Activated T-cell treated with anti-CD3 and anti-CD28 coated beads, Interleukin-2, amount 50 U/mL, for 4 hours (primary cell): ENCODE measurements around the gene REEP5. TPM values are rescaled to one million over a fixed set of nuclear protein-coding genes. Genes with fewer than 3 reads are reported as not detected.
A peak's percentile ranks its signal among the peaks of the same experiment; 100 is the strongest.
"Not testable (repeated sequence)": the region's sequence is repeated elsewhere in the genome, so short reads cannot be mapped to it uniquely, and the experiment has no call there.

Source experiments
- ATAC-seq, 2 donors: fragments of 200-7000 bp; cut with Tn5 transposase; one replicate each; pipeline ENCODE4 v1.10.0; 2021
- DNase-seq: peaks from one replicate; pipeline ENCODE4 v3.0.0-alpha.2; 2020
- H3K27me3 Mint-ChIP-seq: one replicate; pipeline ENCODE4 v1.8.0; 2021; ENCODE audit warnings: low read depth, mixed read lengths
- H3K36me3 Mint-ChIP-seq: one replicate; pipeline ENCODE4 v1.8.0; 2022; ENCODE audit warnings: mixed read lengths; ENCODE audit not compliant: insufficient read depth
- H3K4me1 Mint-ChIP-seq: one replicate; pipeline ENCODE4 v1.8.0; 2021; ENCODE audit warnings: low read depth, mixed read lengths
- H3K4me3 Mint-ChIP-seq: one replicate; pipeline ENCODE4 v1.8.0; 2021; ENCODE audit warnings: mild to moderate bottlenecking, moderate library complexity, mixed read lengths
- H3K9me3 Mint-ChIP-seq: one replicate; pipeline ENCODE4 v1.8.0; 2021; ENCODE audit warnings: mixed read lengths
- total RNA-seq, 3 donors: library from RNA; stranded (reverse); gene quantifications; one replicate each; pipeline ENCODE4 v1.2.1, GENCODE V29; 2021

The REEP5 gene
- total RNA-seq, 3 donors from 2014 or later = 53.6 to 60.0 (median 58.7) TPM

DNA sequence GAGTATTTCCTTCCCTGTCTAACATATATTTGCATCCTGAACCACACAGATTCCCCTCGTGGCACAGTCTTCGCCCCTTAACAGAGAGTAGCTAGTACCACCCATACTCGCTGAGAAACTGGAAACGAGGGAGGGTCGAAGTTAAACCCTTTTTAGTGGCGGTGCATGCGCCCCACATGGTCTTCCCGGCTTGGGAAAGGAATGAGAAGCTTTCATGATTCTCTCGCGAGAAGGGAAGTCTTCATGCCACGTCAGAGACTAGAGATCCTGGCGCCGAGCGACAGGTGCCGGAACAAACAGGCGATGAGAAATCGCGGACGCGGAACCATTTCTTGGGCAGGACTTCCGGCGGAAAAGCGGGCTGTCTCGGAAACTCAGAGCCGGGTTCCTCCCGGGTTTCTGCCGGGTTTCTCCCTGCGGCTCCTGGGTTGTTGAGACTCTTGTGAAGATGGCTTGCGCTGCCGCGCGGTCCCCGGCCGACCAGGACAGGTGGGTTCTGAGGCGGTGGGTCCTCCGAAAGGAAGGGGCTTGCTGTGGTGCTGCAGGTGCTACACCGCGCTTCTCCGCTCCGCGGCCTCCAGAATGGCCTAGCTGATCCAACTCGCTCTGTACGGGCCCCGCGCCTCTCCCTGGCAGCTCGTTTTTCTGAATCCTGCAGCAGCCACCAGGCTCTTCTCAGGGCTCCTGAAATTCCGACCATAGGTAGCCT, 60.9 kb downstream of the REEP5 start, which contains the start of gene SRP19:
Gene SRP19, plus strand, starts transcription at position 359 of the 709 bp plus-strand sequence. Its CDS starts 90 bp downstream, at position 449.
- Mint-ChIP-seq H3K4me3 (peak within 1 kb of the TSS; percentile 97), H3K27me3 (peaks cover 9% of the 10 kb centered on the region), H3K36me3 (peaks cover 14% of the 10 kb centered on the region), H3K4me1 (peaks cover 28% of the 10 kb centered on the region), H3K9me3 (no peaks in the 10 kb centered on the region)
- DNase-seq (peak; percentile 88), ATAC-seq (peak; percentile 98)

DNA sequence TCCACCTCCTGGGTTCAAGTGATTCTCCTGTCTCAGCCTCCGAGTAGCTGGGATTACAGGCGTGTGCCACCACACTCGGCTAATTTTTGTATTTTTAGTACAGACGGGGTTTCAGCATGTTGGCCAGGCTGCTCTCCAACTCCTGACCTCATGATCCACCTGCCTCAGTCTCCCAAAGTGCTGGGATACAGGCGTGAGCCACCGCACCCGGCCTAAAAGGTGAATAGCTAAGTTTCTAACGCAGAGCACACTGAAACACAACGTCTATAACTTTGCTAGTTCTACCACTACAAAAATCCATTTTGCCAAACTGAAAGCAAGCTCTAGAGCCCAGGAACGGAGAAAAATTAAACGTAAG, 61.5 kb downstream of the REEP5 start:
- Mint-ChIP-seq H3K36me3 (peaks cover 14% of the 10 kb centered on the region), H3K4me3 (peak overlapping the region; percentile 97), H3K4me1 (peaks cover 28% of the 10 kb centered on the region), H3K27me3 (peaks cover 14% of the 10 kb centered on the region)
- DNase-seq, H3K9me3 Mint-ChIP-seq, ATAC-seq: not testable (repeated sequence)

DNA sequence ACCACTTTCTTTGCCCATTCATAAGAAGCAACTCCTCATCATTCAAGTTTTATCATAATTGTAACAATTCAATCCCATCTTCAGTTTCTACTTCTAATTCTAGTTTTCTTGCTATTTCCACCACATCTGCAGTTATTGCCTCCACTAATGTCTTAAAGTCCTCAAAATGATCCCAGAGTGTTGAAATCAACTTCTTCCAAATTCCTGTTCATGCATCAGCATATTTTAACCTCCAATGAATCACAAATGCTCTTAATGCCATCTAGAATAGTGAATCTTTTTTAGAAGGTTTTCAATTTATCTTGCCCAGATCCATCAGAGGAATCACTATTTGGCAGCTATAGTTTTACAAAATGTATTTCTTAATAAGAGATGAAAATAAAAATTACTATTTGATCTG, 64.2 kb downstream of the REEP5 start:
- Mint-ChIP-seq H3K9me3 (peaks cover 11% of the 10 kb centered on the region), H3K4me1 (peaks cover 14% of the 10 kb centered on the region), H3K4me3 (no peak overlapping the region), H3K36me3 (peaks cover 9% of the 10 kb centered on the region), H3K27me3 (peaks cover 30% of the 10 kb centered on the region)
- no peak for ATAC-seq
- DNase-seq = no peak

DNA sequence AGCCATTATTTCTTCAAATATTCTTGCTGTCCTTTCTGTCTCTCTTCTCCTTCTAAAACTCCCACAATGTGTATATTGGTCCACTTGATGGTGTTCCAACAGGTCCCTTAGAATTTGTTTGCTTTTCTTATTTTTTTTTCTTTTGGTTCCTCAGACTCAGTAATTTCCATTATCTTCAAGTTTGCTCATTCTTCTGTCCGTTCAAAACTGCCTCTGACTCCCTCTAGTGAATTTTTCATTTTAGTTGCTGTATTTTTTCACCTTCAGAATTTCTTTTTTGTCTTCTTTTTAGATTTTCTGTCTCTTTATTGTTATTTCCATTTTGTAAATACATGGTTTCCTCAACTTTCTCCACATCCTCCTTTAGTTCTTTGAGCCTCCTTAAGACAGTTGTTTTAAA, 67.4 kb downstream of the REEP5 start:
- Mint-ChIP-seq H3K4me1 (no peaks in the 10 kb centered on the region), H3K4me3 (no peak overlapping the region), H3K9me3 (peaks cover 11% of the 10 kb centered on the region), H3K27me3 (peaks cover 32% of the 10 kb centered on the region), H3K36me3 (peaks cover 6% of the 10 kb centered on the region)
- DNase-seq = no peak
- no peak for ATAC-seq

- Mint-ChIP-seq H3K36me3 (peaks cover 2% of the 10 kb centered on the region), H3K9me3 (peaks cover 5% of the 10 kb centered on the region), H3K4me1 (peaks cover 4% of the 10 kb centered on the region), H3K27me3 (peaks cover 13% of the 10 kb centered on the region), H3K4me3 (no peak overlapping the region)
- no peak for DNase-seq
- no peak for ATAC-seq
Observed at GRCh38 chr5:112849912-112850311, 72.1 kb downstream of the REEP5 start.

DNA sequence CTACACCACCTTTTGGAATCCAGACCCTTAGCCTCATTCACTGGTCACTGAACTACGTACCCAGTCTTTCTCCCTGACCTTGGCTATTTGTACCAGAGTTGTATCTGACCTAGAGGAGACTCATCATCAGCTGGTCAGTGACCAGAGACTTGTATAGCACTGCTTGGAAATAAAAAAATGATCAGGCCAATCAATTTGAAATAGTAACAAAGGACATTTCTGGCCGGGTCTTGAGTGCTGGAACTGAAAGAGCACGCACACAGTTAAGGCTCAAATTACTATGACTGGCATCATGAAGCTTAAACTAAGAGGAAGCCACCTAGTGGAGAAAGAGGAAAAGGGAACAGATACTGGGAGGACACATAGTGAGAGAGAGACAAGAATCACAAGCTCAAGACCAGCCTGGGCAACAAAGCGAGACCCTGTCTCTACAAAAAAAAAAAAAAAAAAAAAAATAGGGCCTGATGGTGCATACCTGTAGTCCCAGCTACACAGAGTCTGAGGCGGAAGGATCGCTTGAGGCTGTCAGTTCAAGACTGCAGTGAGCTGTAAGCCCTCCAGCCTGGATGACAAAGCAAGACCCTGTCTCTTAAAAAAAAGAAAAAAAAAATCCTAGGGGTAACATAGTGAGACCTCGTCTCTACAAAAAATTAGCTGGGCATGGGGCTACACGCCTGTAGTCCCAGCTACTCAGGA, 73.8 kb downstream of the REEP5 start:
- ATAC-seq (peak; percentile 96 to 99), DNase-seq (no peak)
- Mint-ChIP-seq H3K36me3 (peaks cover 3% of the 10 kb centered on the region), H3K4me1 (peaks cover 4% of the 10 kb centered on the region), H3K27me3 (peaks cover 3% of the 10 kb centered on the region), H3K9me3 (no peaks in the 10 kb centered on the region), H3K4me3 (no peak overlapping the region)

DNA sequence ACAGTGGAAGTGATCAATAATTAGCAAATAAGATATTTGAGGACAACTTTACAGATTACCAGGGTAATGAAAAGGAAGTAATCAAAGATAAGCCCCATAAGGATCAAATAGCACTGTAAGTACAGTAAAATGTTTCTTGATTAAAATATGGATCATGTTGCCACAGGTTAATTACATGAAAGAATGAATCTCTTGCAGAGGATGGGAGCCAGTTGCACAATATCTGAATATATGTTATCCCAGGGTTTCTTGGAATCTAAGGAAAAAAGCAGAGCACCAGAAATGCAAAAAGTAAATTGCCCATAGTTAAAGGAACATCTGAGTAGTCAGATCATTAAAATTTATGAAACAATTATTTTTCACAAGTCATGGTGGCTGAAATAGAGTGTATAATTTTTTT, 74.7 kb downstream of the REEP5 start:
- no peaks in the 10 kb centered on the region for H3K9me3 Mint-ChIP-seq
- ATAC-seq = no peak
- no peak for DNase-seq
- peaks cover 5% of the 10 kb centered on the region for H3K36me3 Mint-ChIP-seq
- peaks cover 3% of the 10 kb centered on the region for H3K27me3 Mint-ChIP-seq
- peaks cover 4% of the 10 kb centered on the region for H3K4me1 Mint-ChIP-seq
- no peak overlapping the region for H3K4me3 Mint-ChIP-seq

- Mint-ChIP-seq H3K9me3 (no peaks in the 10 kb centered on the region), H3K27me3 (no peaks in the 10 kb centered on the region), H3K36me3 (peaks cover 5% of the 10 kb centered on the region), H3K4me1 (peaks cover 4% of the 10 kb centered on the region), H3K4me3 (no peak overlapping the region)
- DNase-seq (no peak), ATAC-seq (no peak)
Observed at GRCh38 chr5:112846556-112846955, 75.5 kb downstream of the REEP5 start.

DNA sequence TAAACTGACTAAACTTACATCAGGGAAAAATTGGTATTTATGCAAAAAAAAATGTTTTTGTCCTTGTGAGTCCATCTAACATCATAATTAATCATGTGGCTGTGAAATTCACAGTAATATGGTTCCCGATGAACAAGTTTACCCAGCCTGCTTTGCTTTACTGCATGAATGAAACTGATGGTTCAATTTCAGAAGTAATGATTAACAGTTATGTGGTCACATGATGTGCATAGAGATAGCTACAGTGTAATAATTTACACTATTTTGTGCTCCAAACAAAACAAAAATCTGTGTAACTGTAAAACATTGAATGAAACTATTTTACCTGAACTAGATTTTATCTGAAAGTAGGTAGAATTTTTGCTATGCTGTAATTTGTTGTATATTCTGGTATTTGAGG, 77.5 kb downstream of the REEP5 start:
- no peak for DNase-seq
- H3K27me3 Mint-ChIP-seq = no peaks in the 10 kb centered on the region
- no peak overlapping the region for H3K4me3 Mint-ChIP-seq
- no peaks in the 10 kb centered on the region for H3K9me3 Mint-ChIP-seq
- peaks cover 10% of the 10 kb centered on the region for H3K36me3 Mint-ChIP-seq
- ATAC-seq = no peak
- H3K4me1 Mint-ChIP-seq = peaks cover 4% of the 10 kb centered on the region

- DNase-seq (no peak), ATAC-seq (no peak)
- no peaks in the 10 kb centered on the region for H3K4me1 Mint-ChIP-seq
- H3K4me3 Mint-ChIP-seq = no peak overlapping the region
- H3K36me3 Mint-ChIP-seq = peaks cover 38% of the 10 kb centered on the region
- no peaks in the 10 kb centered on the region for H3K9me3 Mint-ChIP-seq
- H3K27me3 Mint-ChIP-seq = no peaks in the 10 kb centered on the region
Observed at GRCh38 chr5:112833971-112834370, 88.1 kb downstream of the REEP5 start.

DNA sequence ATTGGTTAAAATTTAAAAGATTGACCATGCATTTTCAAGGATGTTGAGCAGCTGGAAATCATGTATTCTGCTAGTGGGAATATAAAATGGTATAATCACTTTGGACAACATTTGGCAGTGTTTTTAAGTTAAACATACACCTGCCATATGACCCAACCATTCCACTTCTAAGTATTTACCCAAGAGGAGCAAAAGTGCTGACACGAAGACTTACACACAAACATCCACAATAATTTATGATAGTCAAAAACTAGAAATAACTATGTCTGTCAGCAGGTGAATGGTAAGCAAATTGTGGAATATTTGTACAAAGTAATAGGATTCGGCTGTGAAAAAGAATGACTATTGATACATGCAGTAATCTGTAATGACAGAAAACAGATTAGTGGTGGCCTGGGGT, 91.6 kb downstream of the REEP5 start:
- no peak for ATAC-seq
- no peak for DNase-seq
- no peaks in the 10 kb centered on the region for H3K9me3 Mint-ChIP-seq
- no peaks in the 10 kb centered on the region for H3K27me3 Mint-ChIP-seq
- H3K36me3 Mint-ChIP-seq = peaks cover 24% of the 10 kb centered on the region
- H3K4me1 Mint-ChIP-seq = no peaks in the 10 kb centered on the region
- H3K4me3 Mint-ChIP-seq = no peak overlapping the region

Other genes with a start within 250 kb of the REEP5 start
- gene APC, start 184.3 kb downstream of the REEP5 start, total RNA-seq = 10 to 100 TPM; 18.8 to 19.9 (median 19.7) TPM
- gene SRP19, start 60.9 kb downstream of the REEP5 start, total RNA-seq = 10 to 100 TPM; 72.6 to 83.7 (median 80.4) TPM
- 10 to 100 TPM; 36.8 to 42.1 (median 41.1) TPM for gene DCP2, start 54.6 kb upstream of the REEP5 start, total RNA-seq